ENCODE results near the gene RAVER1.
A peak's percentile ranks its signal among the peaks of the same experiment; 100 is the strongest.

DNA sequence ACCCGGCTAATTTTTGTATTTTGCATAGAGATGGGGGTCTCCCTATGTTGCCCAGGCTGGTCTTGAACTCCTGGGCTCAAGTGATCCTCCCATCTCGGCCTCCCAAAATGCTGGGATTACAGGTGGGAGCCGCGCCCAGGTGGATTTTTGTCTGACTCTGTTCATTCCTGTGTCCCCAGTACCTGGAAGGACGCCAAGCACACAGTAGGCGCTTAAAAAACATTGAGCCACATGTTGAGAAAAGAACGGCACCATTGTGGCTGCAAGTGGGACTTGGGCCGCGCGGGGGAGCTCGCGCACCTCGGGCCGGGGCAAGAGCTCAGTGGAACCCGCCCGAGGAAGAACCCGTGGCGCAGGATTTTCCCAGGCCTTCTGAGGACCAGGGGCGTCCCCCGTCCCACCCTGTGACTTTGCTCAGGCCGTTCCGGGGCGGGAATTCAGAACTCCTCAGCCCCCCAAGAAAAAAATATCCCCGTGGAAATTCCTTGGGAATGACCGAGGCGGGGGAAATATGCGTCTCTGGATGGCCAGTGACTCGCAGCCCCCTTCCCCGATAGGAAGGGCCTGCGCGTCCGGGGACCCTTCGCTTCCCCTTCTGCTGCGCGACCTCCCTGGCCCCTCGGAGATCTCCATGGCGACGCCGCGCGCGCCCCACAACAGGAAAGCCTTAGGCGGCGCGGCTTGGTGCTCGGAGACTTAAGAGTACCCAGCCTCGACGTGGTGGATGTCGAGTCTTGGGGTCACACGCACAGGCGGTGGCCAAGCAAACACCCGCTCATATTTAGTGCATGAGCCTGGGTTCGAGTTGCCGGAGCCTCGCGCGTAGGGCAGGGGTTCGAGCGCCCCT, 63.8 kb downstream of the RAVER1 start:
- peak; percentile 70 to 96 (median 90) for TF ChIP-seq CTCF (IDR thresholded peaks at IDR 0.05)
- TF ChIP-seq POLR2A (IDR thresholded peaks at IDR 0.05): no peak

Measured in thyroid gland (tissue), 4 donors.